HTERT RPE-1 (cell line): ENCODE measurements around the gene OLIG1.

ENCODE experiments used
- in situ Hi-C: fragments of 300-500 bp; cut with MboI; formaldehyde crosslinking; loops from 4 replicates; pipeline ENCODE4 v1.14.3; 2020; ENCODE audit warnings: low sequenced_read_pairs

OLIG1 gene

DNA sequence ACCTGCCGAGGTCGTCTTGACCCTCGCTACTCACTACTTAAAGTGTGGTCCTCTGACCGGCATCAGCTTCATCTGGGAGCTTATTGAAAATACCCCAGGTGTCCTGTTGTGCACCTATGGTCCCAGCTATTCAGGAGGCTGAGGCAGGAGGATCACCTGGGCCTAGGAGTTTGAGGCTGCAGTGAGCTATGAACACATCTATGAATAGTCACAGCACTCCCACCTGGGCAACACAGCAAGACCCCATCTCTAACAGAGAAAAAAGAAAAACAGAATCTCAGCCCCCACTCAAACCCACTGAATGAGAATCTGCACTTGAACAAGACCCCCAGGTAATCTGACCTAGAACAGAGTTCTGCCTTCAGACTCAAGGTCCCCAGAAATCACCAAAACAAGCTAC lies 8.7 kb upstream of the OLIG1 start:
- in situ Hi-C loops, result no loop called here

DNA sequence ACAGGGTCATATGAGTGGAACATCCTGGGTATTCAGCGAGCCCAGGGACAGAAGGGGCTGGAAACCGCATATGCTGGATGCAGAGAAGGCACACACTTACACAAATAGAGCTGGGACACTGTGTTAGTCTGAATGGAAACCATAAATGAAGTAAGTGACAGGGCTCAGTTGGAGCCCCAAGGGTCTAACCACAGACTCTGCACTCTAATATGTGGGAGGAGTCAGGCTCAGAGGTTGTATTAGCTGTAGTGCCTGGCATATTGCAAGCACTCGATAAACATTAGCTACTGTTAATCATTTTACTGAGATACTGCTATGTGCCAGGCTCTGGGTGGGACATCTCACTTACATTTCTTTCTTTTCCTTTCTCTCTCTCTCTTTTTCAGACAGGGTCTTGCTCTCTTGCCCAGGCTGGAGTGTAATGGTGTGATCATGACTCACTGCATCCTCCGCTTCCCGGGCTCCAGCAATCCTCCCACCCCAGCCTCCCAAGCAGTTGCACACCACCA lies 6.5 kb upstream of the OLIG1 start:
- in situ Hi-C loops, result no loop called here

DNA sequence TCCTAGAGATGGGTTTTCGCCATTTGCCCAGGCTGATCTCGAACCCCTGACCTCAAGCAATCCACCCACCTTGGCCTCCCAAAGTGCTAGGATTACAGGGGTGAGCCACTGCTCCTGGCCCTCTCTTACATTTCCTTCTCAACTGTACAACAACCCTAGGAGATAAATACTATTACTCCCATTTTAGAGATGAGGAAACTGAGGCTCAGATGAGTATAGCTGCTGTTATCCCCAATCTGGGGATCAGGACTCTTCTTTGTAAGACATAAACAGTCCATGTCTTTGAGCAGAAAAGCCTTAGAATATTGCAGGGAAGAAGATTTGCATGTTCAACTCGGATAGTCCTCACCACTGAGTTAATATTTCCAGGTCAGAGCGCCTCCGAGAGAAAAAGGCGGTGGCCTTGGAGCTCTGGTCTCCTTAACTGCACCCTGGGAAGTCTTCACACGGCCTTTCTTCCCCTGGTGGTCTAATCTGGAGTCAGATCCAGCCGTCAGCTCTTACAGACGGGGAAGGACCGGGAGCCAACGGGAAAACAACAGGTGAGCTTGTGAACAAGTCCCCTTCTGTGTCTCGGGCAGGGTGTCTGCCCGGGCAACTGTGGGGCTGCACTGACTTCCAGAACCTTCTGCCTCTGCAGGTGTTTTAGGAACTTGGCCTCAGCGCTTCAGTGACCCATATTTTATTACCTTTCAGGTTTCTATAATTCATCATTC lies 5.9 kb upstream of the OLIG1 start:
- in situ Hi-C loops, result no loop called here

DNA sequence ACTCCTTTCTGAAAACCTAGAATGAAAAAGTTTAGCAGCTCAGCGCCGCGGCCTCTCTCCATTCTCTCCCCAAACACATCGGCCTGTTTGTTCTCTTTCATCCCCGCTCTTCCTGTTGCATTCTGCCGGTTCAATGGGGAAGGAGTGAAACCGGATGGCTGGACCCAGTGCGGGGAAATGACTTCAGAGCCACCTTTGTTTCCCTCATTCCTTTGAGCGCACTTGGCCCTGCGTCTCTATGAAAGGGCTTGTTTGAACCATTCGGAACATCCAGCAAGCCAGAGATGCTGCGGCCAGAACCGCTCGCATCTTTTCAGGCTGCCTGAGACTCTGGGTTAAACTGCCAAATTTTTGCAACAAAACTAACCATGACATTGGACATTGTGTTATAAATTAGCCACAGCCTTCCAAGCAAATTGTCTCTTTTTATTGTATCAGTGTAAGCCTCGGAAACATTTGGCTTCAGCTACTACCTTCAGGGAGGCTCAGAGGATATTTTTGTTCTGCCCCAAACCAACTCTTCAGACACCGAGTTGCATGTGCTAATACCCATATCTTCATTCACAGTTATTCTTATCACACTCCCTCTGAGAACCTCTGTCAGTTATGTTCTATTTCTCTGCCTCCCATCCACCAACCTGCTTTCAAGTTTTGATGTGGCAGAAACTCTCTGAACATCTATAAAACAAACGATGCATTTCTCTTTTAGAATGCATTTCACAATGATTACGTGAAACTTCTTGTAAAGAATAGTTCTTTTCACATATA lies 5.1 kb upstream of the OLIG1 start:
- in situ Hi-C loops, result no loop called here

DNA sequence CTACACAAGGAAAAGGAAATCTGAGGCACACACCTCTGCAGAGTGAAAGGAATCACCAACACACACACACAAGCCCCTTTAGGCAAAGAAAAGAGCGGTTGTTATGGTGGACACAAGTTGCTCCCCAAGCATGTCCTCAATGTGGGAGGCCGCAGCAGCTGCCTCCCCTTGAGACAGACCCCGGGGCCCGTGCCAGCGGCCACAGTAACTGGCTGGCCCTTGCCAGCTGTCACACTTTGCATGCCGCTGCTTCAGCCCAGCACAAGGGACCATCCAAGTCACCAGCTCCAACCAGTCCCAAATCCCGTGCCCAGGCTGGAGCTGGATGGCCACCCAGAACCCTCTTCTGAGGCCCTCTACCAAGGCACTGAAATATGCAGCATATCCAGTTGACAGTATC lies 2.9 kb upstream of the OLIG1 start:
- in situ Hi-C loops, result no loop called here

DNA sequence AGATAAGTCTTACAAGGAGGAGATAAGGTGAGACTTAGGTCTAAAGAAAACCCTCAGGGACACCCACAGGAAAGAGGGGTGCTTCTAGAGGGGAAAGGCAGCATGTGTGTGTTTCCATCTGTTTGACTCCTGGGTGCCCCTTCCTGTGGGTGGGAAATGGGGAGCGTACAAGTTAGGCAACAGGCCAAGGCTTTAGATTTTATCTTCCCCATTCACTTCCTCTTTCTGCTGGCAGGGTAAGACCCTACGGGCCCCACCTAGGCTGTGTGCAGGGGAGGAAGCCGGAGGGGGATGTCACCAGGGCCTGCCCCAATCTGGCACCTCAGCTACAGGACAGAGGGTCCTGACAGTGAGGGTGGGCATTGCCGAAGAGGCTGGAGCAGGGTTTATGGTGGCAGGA lies 2.5 kb upstream of the OLIG1 start:
- in situ Hi-C loops, result no loop called here

DNA sequence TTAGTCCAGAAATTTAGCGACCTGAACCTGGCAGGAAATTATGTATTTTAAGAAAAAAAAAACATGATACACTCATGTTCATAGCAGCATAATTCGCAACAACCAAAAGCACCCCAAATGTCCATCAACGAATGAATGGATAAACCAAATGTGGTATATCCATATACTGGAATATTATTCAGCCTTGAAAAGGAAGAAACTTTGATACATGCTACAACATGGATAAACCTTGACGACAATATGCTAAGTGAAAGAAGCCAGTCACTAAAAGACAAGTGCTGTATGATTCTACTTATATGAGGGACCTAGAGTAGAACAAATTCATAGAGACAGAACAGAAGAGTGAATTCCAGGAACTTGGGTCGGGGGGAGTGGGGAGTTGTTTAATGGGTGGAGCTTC lies 698 bp upstream of the OLIG1 start:
- in situ Hi-C loops, result no loop called here

DNA sequence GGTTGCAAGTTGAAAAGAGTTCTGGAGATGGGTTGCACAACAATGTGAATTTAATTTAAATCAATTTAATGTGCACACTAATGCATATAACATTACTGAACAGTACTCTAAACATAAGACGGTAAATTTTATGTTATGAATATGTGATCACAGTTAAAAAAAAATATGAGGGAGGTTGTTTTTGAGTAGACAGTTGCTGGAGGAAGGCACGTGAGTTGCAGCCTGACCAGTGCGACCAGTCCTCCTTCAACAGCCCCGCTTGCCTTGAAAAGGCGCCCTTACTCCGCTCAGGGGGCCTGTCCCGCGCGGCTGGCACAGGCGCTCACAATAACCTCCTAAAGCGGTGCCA lies 322 bp upstream of the OLIG1 start:
- in situ Hi-C loops, result no loop called here

DNA sequence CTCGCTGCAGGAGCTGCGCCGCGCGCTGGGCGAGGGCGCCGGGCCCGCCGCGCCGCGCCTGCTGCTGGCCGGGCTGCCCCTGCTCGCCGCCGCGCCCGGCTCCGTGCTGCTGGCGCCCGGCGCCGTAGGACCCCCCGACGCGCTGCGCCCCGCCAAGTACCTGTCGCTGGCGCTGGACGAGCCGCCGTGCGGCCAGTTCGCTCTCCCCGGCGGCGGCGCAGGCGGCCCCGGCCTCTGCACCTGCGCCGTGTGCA lies 730 bp downstream of the OLIG1 start:
- in situ Hi-C loops, result no loop called here

DNA sequence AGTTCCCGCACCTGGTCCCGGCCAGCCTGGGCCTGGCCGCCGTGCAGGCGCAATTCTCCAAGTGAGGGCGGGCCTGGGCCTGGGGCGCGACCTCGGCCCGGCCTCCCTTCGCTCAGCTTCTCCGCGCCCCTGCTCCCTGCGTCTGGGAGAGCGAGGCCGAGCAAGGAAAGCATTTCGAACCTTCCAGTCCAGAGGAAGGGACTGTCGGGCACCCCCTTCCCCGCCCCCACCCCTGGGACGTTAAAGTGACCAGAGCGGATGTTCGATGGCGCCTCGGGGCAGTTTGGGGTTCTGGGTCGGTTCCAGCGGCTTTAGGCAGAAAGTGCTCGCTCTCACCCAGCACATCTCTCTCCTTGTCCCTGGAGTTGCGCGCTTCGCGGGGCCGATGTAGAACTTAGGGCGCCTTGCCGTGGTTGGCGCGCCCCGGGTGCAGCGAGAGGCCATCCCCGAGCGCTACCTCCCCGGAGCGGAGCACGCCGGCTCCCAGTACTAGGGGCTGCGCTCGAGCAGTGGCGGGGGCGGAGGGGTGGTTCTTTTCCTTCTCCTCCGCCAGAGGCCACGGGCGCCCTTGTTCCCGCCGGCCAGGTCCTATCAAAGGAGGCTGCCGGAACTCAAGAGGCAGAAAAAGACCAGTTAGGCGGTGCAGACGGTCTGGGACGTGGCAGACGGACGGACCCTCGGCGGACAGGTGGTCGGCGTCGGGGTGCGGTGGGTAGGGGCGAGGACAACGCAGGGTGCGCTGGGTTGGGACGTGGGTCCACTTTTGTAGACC lies 1.2 kb downstream of the OLIG1 start:
- in situ Hi-C loops, result no loop called here

DNA sequence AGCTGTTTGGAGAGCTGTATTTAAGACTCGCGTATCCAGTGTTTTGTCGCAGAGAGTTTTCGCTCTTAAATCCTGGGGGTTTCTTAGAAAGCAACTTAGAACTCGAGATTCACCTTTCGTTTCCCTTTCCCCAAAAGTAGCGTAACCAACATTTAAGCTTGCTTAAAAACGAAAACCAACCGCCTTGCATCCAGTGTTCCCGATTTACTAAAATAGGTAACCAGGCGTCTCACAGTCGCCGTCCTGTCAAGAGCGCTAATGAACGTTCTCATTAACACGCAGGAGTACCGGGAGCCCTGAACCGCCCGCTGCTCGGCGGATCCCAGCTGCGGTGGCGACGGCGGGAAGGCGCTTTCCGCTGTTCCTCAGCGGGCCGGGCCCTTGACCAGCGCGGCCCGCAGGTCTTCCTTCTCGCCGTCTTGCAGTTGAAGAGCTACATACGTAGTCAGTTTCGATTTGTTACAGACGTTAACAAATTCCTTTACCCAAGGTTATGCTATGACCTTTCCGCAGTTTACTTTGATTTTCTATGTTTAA lies 1.9 kb downstream of the OLIG1 start:
- in situ Hi-C loops, result no loop called here

DNA sequence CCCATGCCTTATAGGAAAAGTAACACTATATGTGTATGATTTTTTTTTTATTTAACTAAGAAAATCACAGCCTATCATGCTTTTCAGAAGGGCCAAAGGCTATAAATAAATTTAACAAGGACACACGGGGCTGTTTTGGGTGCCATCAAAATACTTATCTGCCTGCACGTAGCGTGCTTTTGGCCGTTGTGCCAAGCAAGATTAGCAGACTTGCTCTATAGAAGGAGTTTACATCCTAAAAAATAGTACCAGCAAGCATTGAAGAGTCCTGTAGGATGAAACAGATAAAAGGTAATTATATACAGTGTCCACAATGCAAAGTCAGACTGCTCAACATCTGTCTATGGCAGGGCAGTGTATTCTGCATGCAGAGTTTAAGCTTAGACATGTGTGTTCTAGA lies 3.7 kb downstream of the OLIG1 start:
- in situ Hi-C loops, result no loop called here

DNA sequence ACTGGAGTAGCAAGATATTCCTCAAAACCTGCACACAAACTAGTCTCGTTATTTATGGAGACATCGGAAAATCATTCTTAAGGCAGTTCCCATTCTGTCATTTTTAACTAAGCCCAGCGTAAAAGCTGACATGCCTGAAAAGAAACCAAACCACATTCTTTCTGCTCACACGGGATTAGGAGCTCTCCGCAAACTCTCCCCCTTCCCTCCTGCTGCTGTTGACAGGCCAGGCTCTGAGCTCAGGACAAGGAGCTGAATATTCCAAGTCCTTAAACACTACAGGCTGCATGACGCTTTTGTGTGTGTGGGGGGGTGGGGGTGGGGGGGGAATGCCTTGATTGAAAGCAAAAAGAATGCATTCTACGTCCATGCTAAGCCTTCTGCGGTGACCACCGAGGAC lies 5.2 kb downstream of the OLIG1 start:
- in situ Hi-C loops, result no loop called here

DNA sequence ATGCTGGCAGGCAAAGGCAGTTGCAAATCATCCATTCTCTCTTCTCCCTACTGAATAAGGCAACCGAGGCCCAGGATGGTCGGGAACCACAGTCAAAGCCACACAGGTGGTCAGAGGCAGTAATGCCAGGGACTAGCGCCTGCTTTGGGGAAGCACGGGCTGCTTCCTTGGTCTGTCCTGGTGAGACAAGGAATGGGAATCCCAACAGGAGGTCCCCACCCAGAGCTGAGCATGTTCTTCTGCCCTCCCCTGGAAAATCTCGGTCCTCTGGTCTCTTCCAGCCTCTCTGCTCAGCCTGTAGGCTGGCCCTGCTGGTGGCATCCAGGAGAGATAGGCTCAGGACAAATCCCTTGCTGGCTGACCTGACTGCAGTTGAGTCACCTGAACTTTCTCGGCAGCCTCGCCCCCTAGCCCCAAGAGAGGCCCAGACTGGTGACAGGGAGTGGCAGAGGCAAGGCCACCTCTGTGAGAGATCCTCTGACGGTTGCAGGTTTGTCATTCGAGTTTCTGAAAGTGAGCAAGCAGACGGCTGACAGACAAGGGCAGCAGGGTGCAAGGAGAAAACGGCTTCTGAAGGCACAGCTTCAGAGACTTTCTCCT lies 5.8 kb downstream of the OLIG1 start:
- in situ Hi-C loops, result no loop called here

DNA sequence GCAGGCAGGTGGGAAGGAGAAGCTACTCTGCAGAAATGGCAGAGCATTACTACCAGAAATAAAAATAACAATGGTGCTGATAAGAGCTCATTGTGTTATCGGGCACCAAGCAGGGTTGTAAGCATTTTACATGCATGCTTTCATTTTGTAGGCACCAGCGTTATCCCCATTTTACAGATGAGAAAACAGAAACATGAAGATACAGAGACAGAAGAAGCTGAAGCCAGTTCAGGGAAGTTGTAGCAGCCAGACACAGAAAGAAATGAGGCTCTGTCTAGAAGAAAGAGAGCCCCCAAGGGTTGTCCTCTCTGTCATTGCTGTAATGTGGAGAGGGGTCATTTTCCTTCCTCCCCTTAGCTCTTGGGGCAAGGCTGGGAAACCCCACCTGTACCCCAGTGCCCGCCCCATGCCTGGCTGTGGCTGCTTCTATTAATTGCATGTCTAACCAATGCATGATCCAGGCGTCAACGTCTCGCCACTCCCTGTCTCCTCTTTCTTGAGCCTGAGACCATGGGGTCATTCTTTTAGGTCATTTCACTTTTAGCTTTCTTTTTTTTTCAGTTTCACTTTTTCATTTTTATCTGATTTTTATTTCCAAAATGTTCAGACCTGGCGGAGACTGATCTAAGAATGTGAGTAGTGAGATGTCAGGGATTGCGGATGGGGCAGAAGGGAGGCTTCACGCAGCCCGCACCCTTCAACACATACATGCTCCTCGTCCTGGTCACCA lies 6.8 kb downstream of the OLIG1 start:
- in situ Hi-C loops, result no loop called here

DNA sequence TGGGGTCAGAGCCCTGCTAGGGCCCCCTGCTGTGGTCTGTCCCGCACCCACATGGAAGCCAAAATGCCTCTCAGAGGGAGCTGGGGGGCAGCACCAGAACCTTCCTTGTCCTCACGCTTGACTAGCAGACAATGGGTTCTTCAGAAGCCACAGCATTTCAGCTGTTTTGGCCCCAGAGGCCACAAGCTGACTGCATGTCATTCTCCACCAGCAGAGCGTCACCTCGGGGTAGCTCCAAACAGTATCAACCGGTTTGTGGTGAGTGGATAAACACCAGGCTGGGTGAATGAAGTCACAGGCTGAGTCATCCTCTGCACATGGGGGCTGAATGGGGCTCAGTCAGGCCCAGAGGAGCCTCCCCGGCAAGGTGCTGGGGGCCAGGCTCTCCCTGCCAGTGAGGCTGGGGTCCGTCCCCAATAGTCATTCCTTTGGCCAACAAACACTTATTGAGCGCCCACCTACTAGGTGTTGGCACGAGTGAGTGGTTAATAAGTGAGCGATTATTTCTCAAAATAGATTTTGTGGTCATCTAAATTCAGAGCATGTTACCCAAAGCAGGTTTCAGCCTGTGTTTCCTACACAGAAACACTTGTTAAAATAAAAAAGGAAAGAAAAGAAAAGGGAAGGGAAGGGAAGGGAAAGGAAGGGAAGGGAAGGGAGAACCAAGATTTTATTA lies 9.1 kb downstream of the OLIG1 start:
- in situ Hi-C loops, result no loop called here

DNA sequence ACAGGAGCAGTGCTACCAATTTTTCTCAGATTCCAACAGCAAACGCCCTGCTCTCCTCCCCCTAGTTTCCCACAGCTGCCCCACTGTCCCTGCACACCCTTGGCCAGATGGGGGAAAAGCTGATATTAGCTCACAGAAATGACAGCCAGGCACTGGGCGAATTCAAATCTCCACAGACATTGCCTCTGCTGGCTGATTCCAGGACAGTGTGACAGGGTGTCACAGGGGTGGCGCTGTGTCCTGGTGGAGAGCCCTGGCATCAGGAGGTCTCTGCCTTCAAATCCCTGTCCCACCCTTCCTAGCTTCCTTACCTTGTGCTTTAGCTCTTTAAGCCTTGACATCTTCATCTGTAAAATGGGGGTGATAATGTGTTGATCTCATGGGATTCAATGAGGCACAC lies 10.4 kb downstream of the OLIG1 start:
- in situ Hi-C loops, result no loop called here

DNA sequence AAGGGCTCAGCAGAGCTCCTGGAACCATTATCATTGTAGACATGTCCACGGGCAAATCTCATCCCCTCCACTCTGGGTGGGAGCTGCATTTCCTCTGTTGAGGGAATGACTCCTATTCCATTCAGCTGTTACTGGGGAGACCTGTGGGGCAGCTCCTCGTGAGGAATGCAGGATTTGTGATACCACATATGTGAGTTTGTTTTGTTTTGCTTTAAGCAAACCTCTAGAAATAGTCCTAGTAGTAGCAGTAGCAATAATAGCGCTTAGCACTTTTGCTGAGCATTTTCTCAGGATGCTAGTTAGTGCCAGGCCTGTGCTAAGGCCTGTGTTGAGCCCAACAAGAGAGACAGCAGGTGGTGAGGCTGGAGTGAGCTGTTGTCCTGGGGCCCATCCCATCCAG lies 10.8 kb downstream of the OLIG1 start:
- in situ Hi-C loops, result no loop called here

DNA sequence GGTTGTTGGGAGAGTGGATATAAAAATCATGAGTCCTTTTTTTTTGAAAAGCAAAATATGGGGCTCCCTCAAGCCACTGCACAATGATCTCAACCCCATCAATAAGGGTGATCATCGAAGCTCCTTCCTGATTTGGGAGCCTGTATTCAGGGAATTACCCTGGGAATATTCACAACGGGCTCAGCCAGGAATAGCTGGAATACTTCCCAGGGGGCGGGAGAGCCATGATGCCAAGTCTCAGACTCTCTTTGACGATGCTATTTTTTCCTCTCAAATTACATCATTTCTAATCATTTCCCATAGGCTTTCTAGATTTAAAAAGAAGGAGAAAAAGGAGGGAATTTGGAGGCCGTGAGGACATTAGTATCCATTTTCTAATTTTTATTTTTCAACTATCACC lies 18.4 kb downstream of the OLIG1 start:
- in situ Hi-C loops, result no loop called here

DNA sequence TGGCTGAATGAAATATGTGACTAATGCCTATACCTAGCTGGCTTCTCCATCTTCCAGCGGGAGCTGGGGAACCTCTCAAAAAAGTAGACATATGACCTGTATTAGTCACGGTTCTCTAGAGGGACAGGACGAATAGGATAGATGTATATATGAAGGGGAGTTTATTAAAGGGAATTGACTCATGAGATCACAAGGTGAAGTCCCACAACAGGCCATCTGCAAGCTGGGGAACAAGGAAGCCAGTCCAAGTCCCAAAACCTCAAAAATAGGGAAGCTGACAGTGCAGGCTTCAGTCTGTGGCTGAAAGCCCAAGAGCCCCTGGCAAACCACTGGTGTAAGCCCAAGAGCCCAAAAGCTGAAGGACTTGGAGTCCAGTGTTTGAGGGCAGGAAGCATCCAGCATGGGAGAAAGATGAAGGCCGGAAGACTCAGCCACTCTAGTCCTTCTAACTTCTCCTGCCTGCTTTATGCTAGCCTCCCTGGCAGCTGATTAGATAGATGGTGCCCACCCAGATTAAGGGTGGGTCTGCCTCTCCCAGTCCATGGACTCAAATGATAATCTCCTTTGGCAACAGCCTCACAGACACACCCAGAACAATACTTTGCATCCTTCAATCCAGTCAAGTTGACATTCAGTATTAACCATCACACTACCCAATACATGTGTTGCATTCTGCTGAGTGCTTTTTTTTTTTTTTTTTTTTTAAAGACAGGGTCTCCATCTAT lies 19.6 kb downstream of the OLIG1 start:
- in situ Hi-C loops, result no loop called here
